GM18867 (cell line): ENCODE results near the gene CHRNB4.
"Not testable (repeated sequence)": the region's sequence is repeated elsewhere in the genome, so short reads cannot be mapped to it uniquely, and the experiment has no call there.

Experiments used
- ATAC-seq: cut with Tn5 transposase; IDR thresholded peaks from one replicate; pipeline ENCODE4 v1.9.1; 2021; ENCODE audit warnings: mild to moderate bottlenecking, moderate library complexity; ENCODE audit not compliant: unreplicated experiment

CHRNB4 gene

GRCh38 chr15:78618064-78618463, 22.9 kb downstream of the CHRNB4 start:
- no peak for ATAC-seq

DNA sequence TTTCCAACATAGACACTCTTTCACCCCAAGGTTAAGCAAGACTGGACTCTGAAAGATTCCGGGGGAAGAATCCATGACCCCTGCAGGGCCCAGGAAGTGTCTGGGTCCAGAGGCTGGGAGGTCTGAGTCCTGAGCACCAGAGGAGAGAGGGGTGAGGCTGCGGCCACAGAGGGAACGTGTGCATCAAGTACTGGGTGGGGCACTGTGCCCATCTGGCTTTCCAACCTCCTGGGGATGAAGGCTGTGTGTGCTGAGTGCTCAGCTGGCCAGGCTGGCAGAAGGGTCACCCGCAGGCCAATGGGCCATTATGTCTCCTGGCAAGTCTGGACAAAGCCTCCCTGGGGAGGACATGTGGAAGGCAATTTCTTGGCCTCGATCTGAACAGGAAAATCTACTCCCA, 23.5 kb downstream of the CHRNB4 start:
- ATAC-seq: no peak

- ATAC-seq: no peak
These were observed 23.9 kb downstream of the CHRNB4 start for GRCh38 chr15:78617076-78617475.

GRCh38 chr15:78616506-78616905, 24.5 kb downstream of the CHRNB4 start:
- no peak for ATAC-seq

DNA sequence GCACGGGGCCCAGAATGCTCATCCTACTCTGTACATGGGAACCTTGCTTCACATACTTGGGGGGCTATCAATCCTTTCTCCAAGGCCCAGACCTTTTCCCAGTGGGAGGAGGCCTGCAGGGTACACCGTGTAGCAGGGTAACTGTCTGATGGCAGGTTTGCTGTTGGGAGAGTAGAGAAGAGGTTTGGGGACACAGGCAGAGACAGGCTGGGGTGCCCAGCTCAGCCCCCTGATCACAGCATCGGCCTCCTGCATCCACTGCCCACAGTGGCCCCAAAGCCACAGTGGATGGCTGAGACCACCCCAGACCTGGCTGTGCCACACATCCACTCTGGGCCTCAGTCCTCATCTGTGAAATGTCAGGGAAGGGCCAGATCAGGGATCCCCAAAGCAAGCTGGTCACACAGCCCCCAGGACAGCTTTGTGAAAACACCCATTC, 25.8 kb downstream of the CHRNB4 start:
- ATAC-seq: no peak

GRCh38 chr15:78614021-78614420, 27.0 kb downstream of the CHRNB4 start:
- ATAC-seq: no peak

DNA sequence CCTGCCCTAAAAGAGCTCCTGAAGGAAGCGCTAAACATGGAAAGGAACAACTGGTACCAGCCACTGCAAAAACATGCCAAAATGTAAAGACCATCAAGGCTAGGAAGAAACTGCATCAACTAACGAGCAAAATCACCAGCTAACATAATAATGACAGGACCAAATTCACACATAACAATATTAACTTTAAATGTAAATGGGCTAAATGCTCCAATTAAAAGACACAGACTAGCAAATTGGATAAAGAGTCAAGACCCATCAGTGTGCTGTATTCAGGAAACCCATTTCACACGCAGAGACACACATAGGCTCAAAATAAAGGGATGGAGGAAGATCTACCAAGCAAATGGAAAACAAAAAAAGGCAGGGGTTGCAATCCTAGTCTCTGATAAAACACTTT, 31.5 kb downstream of the CHRNB4 start:
- not testable (repeated sequence) for ATAC-seq

GRCh38 chr15:78605680-78606079, 35.3 kb downstream of the CHRNB4 start:
- ATAC-seq: no peak

GRCh38 chr15:78605201-78605600, 35.8 kb downstream of the CHRNB4 start:
- ATAC-seq: no peak

DNA sequence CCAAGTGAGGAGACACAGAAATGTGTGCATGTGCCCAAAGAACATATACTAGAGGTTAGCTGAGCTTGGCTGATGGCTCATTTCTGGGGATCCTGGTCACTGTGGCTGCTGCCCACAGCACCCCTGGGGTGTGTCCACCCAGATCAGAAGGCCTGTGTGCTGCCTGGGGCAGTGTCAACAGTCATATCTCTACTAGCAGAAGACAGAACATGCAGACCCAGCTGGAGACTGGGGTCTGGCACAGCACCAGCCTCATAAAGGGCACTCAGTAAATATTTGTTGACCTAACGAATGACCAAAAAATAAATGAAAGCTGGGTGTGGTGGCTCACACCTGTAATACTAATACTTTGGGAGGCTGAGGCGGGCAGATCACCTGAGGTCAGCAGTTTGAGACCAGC, 36.6 kb downstream of the CHRNB4 start:
- no peak for ATAC-seq

- ATAC-seq: no peak
These were observed 37.5 kb downstream of the CHRNB4 start for GRCh38 chr15:78603467-78603866.

DNA sequence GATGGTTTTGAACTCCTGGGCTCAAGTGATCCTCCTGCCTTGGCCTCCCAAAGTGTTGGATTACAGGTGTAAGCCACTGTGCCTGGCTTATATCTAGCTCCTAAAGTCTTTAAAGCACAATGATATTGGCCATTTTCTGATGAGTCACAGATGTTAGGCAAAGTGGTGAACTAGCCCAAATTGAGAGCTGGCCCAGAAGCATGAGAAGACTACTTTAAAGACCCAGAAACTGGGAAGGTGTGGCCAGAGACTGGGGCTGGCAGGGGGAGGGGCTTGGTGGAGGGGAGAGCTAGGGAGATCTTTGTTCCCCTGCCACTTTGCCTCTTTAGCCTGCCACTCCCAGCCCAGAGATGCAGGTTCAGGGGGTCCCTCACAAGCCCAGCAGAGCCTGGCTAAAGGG, 41.8 kb downstream of the CHRNB4 start:
- no peak for ATAC-seq

DNA sequence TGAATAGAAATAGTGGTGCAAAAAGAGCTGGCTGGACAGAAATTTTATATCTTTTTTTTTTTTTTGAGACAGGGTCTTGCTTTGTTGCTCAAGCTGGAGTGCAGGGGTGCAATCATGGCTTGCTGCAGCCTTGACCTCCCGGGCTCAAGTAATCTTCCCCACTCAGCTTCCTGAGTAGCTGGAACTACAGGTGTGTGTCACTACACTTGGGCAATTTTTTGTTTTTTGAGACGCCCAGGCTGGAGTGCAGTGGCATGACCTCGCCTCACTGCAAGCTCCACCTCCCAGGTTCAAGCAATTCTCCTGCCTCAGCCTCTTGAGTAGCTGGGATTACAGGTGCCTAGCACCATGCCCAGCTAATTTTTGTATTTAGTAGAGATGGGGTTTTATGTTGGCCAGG, 42.7 kb downstream of the CHRNB4 start:
- no peak for ATAC-seq

DNA sequence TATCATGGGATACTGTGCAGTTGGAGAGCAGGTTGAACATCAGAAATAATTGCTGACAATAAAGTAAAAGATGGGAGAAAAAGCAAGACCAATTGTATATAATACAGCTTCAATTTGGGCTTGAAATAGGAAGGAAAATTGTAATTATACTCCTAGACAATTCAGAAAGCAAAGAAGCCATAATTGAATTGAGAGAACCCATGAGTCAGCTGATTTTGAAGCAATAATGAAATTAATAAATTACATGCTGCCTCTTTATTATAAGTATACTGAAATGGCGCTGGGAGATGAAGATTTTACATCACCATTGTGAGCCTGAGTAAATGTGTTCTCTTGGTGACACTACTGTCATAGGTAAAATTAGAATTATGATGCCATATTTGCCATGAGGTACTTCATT, 43.4 kb downstream of the CHRNB4 start:
- ATAC-seq: no peak

- ATAC-seq: no peak
These were observed 66.1 kb downstream of the CHRNB4 start for GRCh38 chr15:78574944-78575343.
